ENCODE measurements around the gene ADAMTSL5.

DNA sequence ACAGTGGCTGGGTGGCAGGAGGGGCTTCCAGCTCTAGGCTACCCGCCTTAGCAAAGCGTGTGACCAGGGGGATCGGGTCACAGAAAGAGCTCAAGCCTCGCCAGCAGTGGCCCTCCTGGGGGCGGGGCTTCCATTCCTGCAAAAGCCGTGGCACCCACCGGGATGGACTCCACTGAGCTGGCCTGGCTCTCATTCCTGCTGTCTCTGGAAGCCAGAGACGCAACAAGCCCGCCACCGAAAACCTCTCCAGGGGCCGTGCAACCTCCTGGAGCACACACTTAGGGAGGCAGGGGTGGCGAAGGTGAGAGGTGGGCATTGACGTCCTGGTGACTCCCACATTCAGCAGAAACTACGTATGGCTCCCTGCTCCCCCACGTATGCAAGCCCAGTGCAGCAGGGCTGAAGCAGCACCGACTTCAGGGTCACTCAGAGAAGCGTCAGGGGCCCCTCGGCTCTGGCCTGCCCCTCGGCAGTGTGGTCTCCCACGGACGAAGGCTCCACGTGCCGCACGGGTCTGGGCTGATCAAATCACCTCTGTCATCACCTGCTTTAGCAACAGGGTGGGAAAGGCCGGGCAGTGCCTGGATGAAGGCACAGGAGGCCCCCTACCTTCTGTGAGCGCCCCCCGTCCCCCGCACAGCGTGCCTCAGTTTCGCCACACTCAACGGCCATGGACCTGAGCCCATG is 36.9 kb downstream of the ADAMTSL5 start:
- TF ChIP-seq CTCF (conservative IDR thresholded peaks at IDR 0.05 in 1 of 2, IDR thresholded peaks at IDR 0.05 in 1 of 2; ENCODE audit: low read depth in 1 of 2, low read length in 2 of 2) (no peak), EZH2 (IDR thresholded peaks at IDR 0.05; ENCODE audit: low read length, missing control alignments) (no peak)

Data from fibroblast of lung (primary cell).